OCI-LY3 (cell line): Measurements from ENCODE around the gene NCOA6.

Experiments used
- H2AFZ ChIP-seq: fragments of 200-600, 300-600 bp; shearing (Covaris generic); 2 replicates; pipeline ENCODE4 v1.6.0; 2014; ENCODE audit warnings: antibody characterized with exemption, low read depth, low read length
- H3K27ac ChIP-seq: fragments of 200-600, 300-600 bp; sonication (generic); 2 replicates; pipeline ENCODE4 v1.5.1; 2014; ENCODE audit warnings: mild to moderate bottlenecking, low read length, moderate library complexity, mixed read lengths
- H3K27me3 ChIP-seq: fragments of 200-600, 300-600 bp; sonication (generic); 2 replicates; pipeline ENCODE4 v1.6.1; 2014; ENCODE audit warnings: low read depth, low read length, mixed read lengths
- H3K36me3 ChIP-seq: fragments of 200-600, 300-600 bp; sonication (generic); replicated peaks from 2 replicates; pipeline ENCODE3; 2014; ENCODE audit warnings: low read depth, low read length, mixed read lengths
- H3K4me1 ChIP-seq: fragments of 300-600, 200-600 bp; sonication (generic); 2 replicates; pipeline ENCODE4 v1.6.1; 2014; ENCODE audit warnings: low read length, mixed read lengths
- H3K4me2 ChIP-seq: fragments of 200-600, 300-600 bp; sonication (generic); 2 replicates; pipeline ENCODE4 v1.6.1; 2014; ENCODE audit warnings: low read length, mixed read lengths
- H3K4me3 ChIP-seq: fragments of 300-600, 200-600 bp; sonication (generic); 2 replicates; pipeline ENCODE4 v1.5.1; 2014; ENCODE audit warnings: antibody characterized with exemption, mild to moderate bottlenecking, low read length, moderate library complexity
- H3K79me2 ChIP-seq: fragments of 300-600, 200-600 bp; shearing (Covaris generic); 2 replicates; pipeline ENCODE4 v1.6.1; 2014; ENCODE audit warnings: mild to moderate bottlenecking, low read length, mixed read lengths
- H3K9ac ChIP-seq: fragments of 300-600, 200-600 bp; shearing (Covaris generic); 2 replicates; pipeline ENCODE4 v1.6.0; 2014; ENCODE audit warnings: mild to moderate bottlenecking, low read length, moderate library complexity
- H3K9me3 ChIP-seq: fragments of 200-600, 300-600 bp; shearing (Covaris generic); 2 replicates; pipeline ENCODE4 v1.6.1; 2014; ENCODE audit warnings: low read length, mixed read lengths; ENCODE audit not compliant: insufficient read depth
- H4K20me1 ChIP-seq: fragments of 200-600, 300-600 bp; sonication (generic); 2 replicates; pipeline ENCODE4 v1.6.1; 2016; ENCODE audit warnings: low read length, mixed read lengths; ENCODE audit not compliant: insufficient read depth
- EZH2phosphoT487 ChIP-seq: fragments of 200-600 bp; shearing (Covaris generic); IDR thresholded peaks from 2 replicates; pipeline ENCODE4 v1.6.1; 2018; ENCODE audit warnings: antibody characterized with exemption, mixed run types, low read depth
- TF ChIP-seq, protein P1 (sequence below): fragments of 200-600, 300-600 bp; sonication (generic); IDR thresholded peaks from 2 replicates; pipeline ENCODE4 v1.5.1; 2014; ENCODE audit warnings: antibody characterized with exemption, low read length, low read depth

The NCOA6 gene

GRCh38 chr20:34824026-34824425 is 1.4 kb downstream of the NCOA6 start:
- peaks cover 44% of the 10 kb centered on the region for H4K20me1 ChIP-seq

DNA sequence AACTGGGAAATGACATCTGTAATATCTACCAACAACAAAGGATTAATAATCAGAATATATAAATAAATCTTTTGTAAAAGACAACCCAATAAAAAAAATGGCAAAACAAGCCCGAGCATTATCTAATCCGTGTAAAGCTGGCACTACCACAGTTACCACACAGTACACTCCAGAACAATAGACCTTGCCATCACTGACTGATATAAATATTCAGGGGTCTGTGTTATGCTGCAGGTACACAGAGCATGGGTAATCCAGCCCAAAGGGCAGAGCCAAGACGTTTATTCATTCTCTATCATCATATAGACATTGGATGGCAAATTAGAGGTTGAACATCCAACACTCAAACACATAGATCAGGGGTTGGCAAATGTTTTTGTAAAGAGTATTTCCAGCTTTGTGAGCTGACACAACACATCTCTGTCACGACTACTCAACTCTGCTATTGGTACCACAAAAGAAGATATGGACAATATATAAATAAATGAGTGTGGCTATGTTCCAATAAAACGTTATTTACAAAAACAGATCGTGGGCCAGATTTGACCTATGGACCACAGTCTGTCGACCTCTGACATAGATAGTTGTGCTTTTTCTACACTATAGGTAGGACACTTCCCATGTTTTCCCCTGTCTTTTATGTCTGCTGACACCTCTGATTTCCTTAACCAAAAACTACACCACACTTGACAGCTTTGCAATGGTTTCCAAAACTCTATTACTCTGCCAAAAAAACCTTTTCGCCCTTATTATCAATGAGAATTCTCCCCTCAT is 4.5 kb downstream of the NCOA6 start:
- Histone ChIP-seq H3K9ac (no peak overlapping the region), H3K79me2 (peaks cover 84% of the 10 kb centered on the region), H3K27me3 (no peaks in the 10 kb centered on the region), H2AFZ (no peak overlapping the region), H3K27ac (no peak overlapping the region), H3K4me3 (no peak overlapping the region), H4K20me1 (peaks cover 65% of the 10 kb centered on the region), H3K9me3 (no peaks in the 10 kb centered on the region), H3K4me1 (peaks cover 10% of the 10 kb centered on the region), H3K4me2 (no peak overlapping the region), H3K36me3 (peaks cover 6% of the 10 kb centered on the region)
- TF ChIP-seq, protein P1, sequence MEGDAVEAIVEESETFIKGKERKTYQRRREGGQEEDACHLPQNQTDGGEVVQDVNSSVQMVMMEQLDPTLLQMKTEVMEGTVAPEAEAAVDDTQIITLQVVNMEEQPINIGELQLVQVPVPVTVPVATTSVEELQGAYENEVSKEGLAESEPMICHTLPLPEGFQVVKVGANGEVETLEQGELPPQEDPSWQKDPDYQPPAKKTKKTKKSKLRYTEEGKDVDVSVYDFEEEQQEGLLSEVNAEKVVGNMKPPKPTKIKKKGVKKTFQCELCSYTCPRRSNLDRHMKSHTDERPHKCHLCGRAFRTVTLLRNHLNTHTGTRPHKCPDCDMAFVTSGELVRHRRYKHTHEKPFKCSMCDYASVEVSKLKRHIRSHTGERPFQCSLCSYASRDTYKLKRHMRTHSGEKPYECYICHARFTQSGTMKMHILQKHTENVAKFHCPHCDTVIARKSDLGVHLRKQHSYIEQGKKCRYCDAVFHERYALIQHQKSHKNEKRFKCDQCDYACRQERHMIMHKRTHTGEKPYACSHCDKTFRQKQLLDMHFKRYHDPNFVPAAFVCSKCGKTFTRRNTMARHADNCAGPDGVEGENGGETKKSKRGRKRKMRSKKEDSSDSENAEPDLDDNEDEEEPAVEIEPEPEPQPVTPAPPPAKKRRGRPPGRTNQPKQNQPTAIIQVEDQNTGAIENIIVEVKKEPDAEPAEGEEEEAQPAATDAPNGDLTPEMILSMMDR, result no peak
- TF ChIP-seq EZH2phosphoT487, result no peak

More at GRCh38 chr20:34824026-34824425, 1.4 kb downstream of the NCOA6 start:
- TF ChIP-seq EZH2phosphoT487, result no peak
- TF ChIP-seq, protein P1, result no peak
- peaks cover 12% of the 10 kb centered on the region for H3K4me1 ChIP-seq
- H3K4me3 ChIP-seq, result peak overlapping the region; percentile 81
- peak overlapping the region; percentile 81 for H3K4me2 ChIP-seq
- H3K27me3 ChIP-seq, result peaks cover 4% of the 10 kb centered on the region; the same call in 1 of the 2 replicates
- no peak overlapping the region for H3K27ac ChIP-seq
- H3K9ac ChIP-seq, result peak overlapping the region; percentile 95; the same call in 1 of the 2 replicates
- peaks cover 61% of the 10 kb centered on the region for H3K79me2 ChIP-seq
- H3K9me3 ChIP-seq, result no peaks in the 10 kb centered on the region
- no peak overlapping the region for H2AFZ ChIP-seq
- peaks cover 6% of the 10 kb centered on the region for H3K36me3 ChIP-seq

GRCh38 chr20:34817801-34818200 is 7.7 kb downstream of the NCOA6 start:
- H3K36me3 ChIP-seq, result peaks cover 6% of the 10 kb centered on the region
- no peak overlapping the region for H2AFZ ChIP-seq
- H3K9ac ChIP-seq, result no peak overlapping the region
- no peak for TF ChIP-seq EZH2phosphoT487
- TF ChIP-seq, protein P1, result no peak
- H3K27me3 ChIP-seq, result no peaks in the 10 kb centered on the region
- no peak overlapping the region for H3K27ac ChIP-seq
- H3K4me3 ChIP-seq, result no peak overlapping the region
- peaks cover 59% of the 10 kb centered on the region for H4K20me1 ChIP-seq
- no peaks in the 10 kb centered on the region for H3K9me3 ChIP-seq
- H3K4me1 ChIP-seq, result no peaks in the 10 kb centered on the region
- H3K4me2 ChIP-seq, result no peak overlapping the region
- H3K79me2 ChIP-seq, result peaks cover 87% of the 10 kb centered on the region

DNA sequence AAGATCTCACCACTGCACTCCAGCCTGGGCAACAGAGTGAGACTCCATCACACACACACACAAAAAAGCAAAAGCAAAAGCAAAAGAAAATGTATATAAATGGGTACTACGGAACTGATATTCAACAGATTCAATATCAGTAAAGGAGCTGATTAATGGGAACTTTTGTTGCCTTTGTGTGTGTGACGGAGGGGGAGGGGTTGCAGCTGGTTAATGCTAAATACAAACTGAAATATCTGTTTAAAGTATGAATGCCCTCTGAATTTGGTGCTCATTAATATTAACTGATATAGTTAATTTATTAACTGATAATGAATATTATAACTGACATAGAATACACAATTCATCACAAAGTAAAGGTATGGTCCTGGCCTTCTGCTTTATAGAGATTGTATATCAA is 8.4 kb downstream of the NCOA6 start:
- Histone ChIP-seq H3K9me3 (no peaks in the 10 kb centered on the region), H3K27me3 (no peaks in the 10 kb centered on the region), H3K27ac (no peak overlapping the region), H3K4me1 (no peaks in the 10 kb centered on the region), H3K4me3 (no peak overlapping the region), H3K4me2 (no peak overlapping the region), H3K79me2 (peaks cover 87% of the 10 kb centered on the region), H3K36me3 (no peaks in the 10 kb centered on the region), H4K20me1 (peaks cover 52% of the 10 kb centered on the region), H3K9ac (no peak overlapping the region), H2AFZ (no peak overlapping the region)
- TF ChIP-seq EZH2phosphoT487, result no peak
- TF ChIP-seq, protein P1, result no peak
